ENCODE data around the gene PKNOX2.
A peak's percentile ranks its signal among the peaks of the same experiment; 100 is the strongest.
"Not testable (repeated sequence)": the region's sequence is repeated elsewhere in the genome, so short reads cannot be mapped to it uniquely, and the experiment has no call there.

The PKNOX2 gene

GRCh38 chr11:125214601-125215565, 50.3 kb downstream of the PKNOX2 start:
- no peak for TF ChIP-seq Cebpa-rat (IDR thresholded peaks at IDR 0.05)
- Histone ChIP-seq H3K9me3 (no peaks in the 10 kb centered on the region), H4K20me1 (no peaks in the 10 kb centered on the region), H3K4me2 (no peak overlapping the region), H3K4me3 (no peak overlapping the region), H3K4me1 (peaks cover 14% of the 10 kb centered on the region), H3K27ac (no peak overlapping the region), H3K27me3 (no peaks in the 10 kb centered on the region), H3K9ac (no peak overlapping the region), H3K36me3 (no peaks in the 10 kb centered on the region)

- TF ChIP-seq Cebpa-rat (IDR thresholded peaks at IDR 0.05) = no peak
- Histone ChIP-seq H3K4me2 (peak overlapping the region; percentile 42), H4K20me1 (no peaks in the 10 kb centered on the region), H3K4me1 (peaks cover 14% of the 10 kb centered on the region), H3K36me3 (no peaks in the 10 kb centered on the region), H3K27ac (0 out of 2 replicates have a peak overlapping the region, but pooled peaks have one; percentile 24), H3K4me3 (no peak overlapping the region), H3K9me3 (no peaks in the 10 kb centered on the region), H3K27me3 (no peaks in the 10 kb centered on the region), H3K9ac (no peak overlapping the region)
These were observed 51.4 kb downstream of the PKNOX2 start for GRCh38 chr11:125215976-125216375.

GRCh38 chr11:125218336-125218735, 53.8 kb downstream of the PKNOX2 start:
- Histone ChIP-seq H3K4me3 (no peak overlapping the region), H3K27ac (no peak overlapping the region), H3K9ac (no peak overlapping the region), H3K36me3 (no peaks in the 10 kb centered on the region), H3K4me2 (no peak overlapping the region), H3K4me1 (peaks cover 14% of the 10 kb centered on the region), H3K27me3 (no peaks in the 10 kb centered on the region), H3K9me3 (no peaks in the 10 kb centered on the region), H4K20me1 (no peaks in the 10 kb centered on the region)
- TF ChIP-seq Cebpa-rat (IDR thresholded peaks at IDR 0.05) = no peak

- Histone ChIP-seq H3K4me1 (peaks cover 3% of the 10 kb centered on the region), H4K20me1 (no peaks in the 10 kb centered on the region), H3K4me3 (no peak overlapping the region), H3K9me3 (no peaks in the 10 kb centered on the region), H3K36me3 (no peaks in the 10 kb centered on the region), H3K27me3 (no peaks in the 10 kb centered on the region), H3K27ac (no peak overlapping the region), H3K9ac (no peak overlapping the region), H3K4me2 (no peak overlapping the region)
- TF ChIP-seq Cebpa-rat (IDR thresholded peaks at IDR 0.05) = no peak
These were observed 56.9 kb downstream of the PKNOX2 start for GRCh38 chr11:125221461-125221860.

- Histone ChIP-seq H3K4me1 (no peaks in the 10 kb centered on the region), H3K27ac (no peak overlapping the region), H3K9me3 (no peaks in the 10 kb centered on the region), H4K20me1 (no peaks in the 10 kb centered on the region), H3K4me3 (no peak overlapping the region), H3K36me3 (no peaks in the 10 kb centered on the region), H3K9ac (no peak overlapping the region), H3K27me3 (no peaks in the 10 kb centered on the region), H3K4me2 (no peak overlapping the region)
- no peak for TF ChIP-seq Cebpa-rat (IDR thresholded peaks at IDR 0.05)
These were observed 57.9 kb downstream of the PKNOX2 start for GRCh38 chr11:125222494-125222893.

- not testable (repeated sequence) for H4K20me1 ChIP-seq, H3K27ac ChIP-seq, H3K4me1 ChIP-seq, H3K36me3 ChIP-seq, H3K4me3 ChIP-seq, H3K27me3 ChIP-seq, H3K4me2 ChIP-seq, H3K9me3 ChIP-seq, H3K9ac ChIP-seq
These were observed 58.6 kb downstream of the PKNOX2 start for GRCh38 chr11:125223161-125223560.

GRCh38 chr11:125223901-125224361, 59.4 kb downstream of the PKNOX2 start:
- H4K20me1 ChIP-seq = no peaks in the 10 kb centered on the region
- H3K9ac ChIP-seq = no peak overlapping the region

GRCh38 chr11:125224391-125225021, 60.0 kb downstream of the PKNOX2 start:
- no peaks in the 10 kb centered on the region for H4K20me1 ChIP-seq
- no peak overlapping the region for H3K27ac ChIP-seq
- H3K4me1 ChIP-seq = no peaks in the 10 kb centered on the region
- H3K27me3 ChIP-seq = no peaks in the 10 kb centered on the region
- no peaks in the 10 kb centered on the region for H3K36me3 ChIP-seq
- no peaks in the 10 kb centered on the region for H3K9me3 ChIP-seq
- H3K4me3 ChIP-seq = no peak overlapping the region
- H3K4me2 ChIP-seq = no peak overlapping the region
- no peak overlapping the region for H3K9ac ChIP-seq
- TF ChIP-seq Cebpa-rat (IDR thresholded peaks at IDR 0.05) = no peak

More at GRCh38 chr11:125223901-125224361, 59.4 kb downstream of the PKNOX2 start:
- Histone ChIP-seq H3K36me3 (no peaks in the 10 kb centered on the region), H3K4me1 (no peaks in the 10 kb centered on the region), H3K27me3 (no peaks in the 10 kb centered on the region), H3K9me3 (no peaks in the 10 kb centered on the region), H3K4me3 (no peak overlapping the region), H3K27ac (no peak overlapping the region), H3K4me2 (no peak overlapping the region)
- no peak for TF ChIP-seq Cebpa-rat (IDR thresholded peaks at IDR 0.05)

- H3K27ac ChIP-seq = no peak overlapping the region
- H3K27me3 ChIP-seq = no peaks in the 10 kb centered on the region
- H3K4me3 ChIP-seq = no peak overlapping the region
- no peaks in the 10 kb centered on the region for H3K9me3 ChIP-seq
- H4K20me1 ChIP-seq = no peaks in the 10 kb centered on the region
- no peak overlapping the region for H3K9ac ChIP-seq
- H3K36me3 ChIP-seq = no peaks in the 10 kb centered on the region
- TF ChIP-seq Cebpa-rat (IDR thresholded peaks at IDR 0.05) = no peak
- no peak overlapping the region for H3K4me2 ChIP-seq
- no peaks in the 10 kb centered on the region for H3K4me1 ChIP-seq
These were observed 60.9 kb downstream of the PKNOX2 start for GRCh38 chr11:125225401-125225800.

GRCh38 chr11:125226031-125226430, 61.5 kb downstream of the PKNOX2 start:
- Histone ChIP-seq H3K4me3 (no peak overlapping the region), H3K9me3 (no peaks in the 10 kb centered on the region)

More at GRCh38 chr11:125226031-125226430, 61.5 kb downstream of the PKNOX2 start:
- H3K36me3 ChIP-seq = no peaks in the 10 kb centered on the region
- H3K9ac ChIP-seq = no peak overlapping the region
- H4K20me1 ChIP-seq = no peaks in the 10 kb centered on the region
- no peak overlapping the region for H3K27ac ChIP-seq
- no peaks in the 10 kb centered on the region for H3K4me1 ChIP-seq
- H3K27me3 ChIP-seq = no peaks in the 10 kb centered on the region
- no peak for TF ChIP-seq Cebpa-rat (IDR thresholded peaks at IDR 0.05)
- H3K4me2 ChIP-seq = no peak overlapping the region

Data from BLaER1 (cell line).